DMS153 (cell line): Measurements from ENCODE around the gene GOLGA6A.
"Not testable (repeated sequence)": the region's sequence is repeated elsewhere in the genome, so short reads cannot be mapped to it uniquely, and the experiment has no call there.

Experiments
- DNase-seq: peaks from one replicate; lab custom pipeline; 2025; lab: John Stamatoyannopoulos, UW

GOLGA6A gene

GRCh38 chr15:74052271-74053260 lies 29.8 kb downstream of the GOLGA6A start:
- DNase-seq: not testable (repeated sequence)

GRCh38 chr15:74050556-74051234 lies 31.7 kb downstream of the GOLGA6A start:
- DNase-seq: no peak

GRCh38 chr15:74050127-74050526 lies 32.2 kb downstream of the GOLGA6A start:
- DNase-seq: no peak

GRCh38 chr15:74046275-74046674 lies 36.1 kb downstream of the GOLGA6A start:
- no peak for DNase-seq

- no peak for DNase-seq
Measured at GRCh38 chr15:74045636-74046274, 36.6 kb downstream of the GOLGA6A start.

GRCh38 chr15:74045184-74045583 lies 37.2 kb downstream of the GOLGA6A start:
- no peak for DNase-seq

- no peak for DNase-seq
Measured at GRCh38 chr15:74044267-74045110, 37.9 kb downstream of the GOLGA6A start.

GRCh38 chr15:74043425-74044266 lies 38.7 kb downstream of the GOLGA6A start:
- no peak for DNase-seq

GRCh38 chr15:74042603-74043424 lies 39.5 kb downstream of the GOLGA6A start:
- no peak for DNase-seq

- no peak for DNase-seq
Measured at GRCh38 chr15:74041777-74042435, 40.4 kb downstream of the GOLGA6A start.

GRCh38 chr15:74041311-74041756 lies 41.0 kb downstream of the GOLGA6A start:
- DNase-seq: no peak

GRCh38 chr15:74040109-74040850 lies 42.1 kb downstream of the GOLGA6A start:
- no peak for DNase-seq

- DNase-seq: no peak
Measured at GRCh38 chr15:74039656-74040010, 42.7 kb downstream of the GOLGA6A start.

- no peak for DNase-seq
Measured at GRCh38 chr15:74038707-74039655, 43.4 kb downstream of the GOLGA6A start.

GRCh38 chr15:74037171-74038117 lies 44.9 kb downstream of the GOLGA6A start:
- no peak for DNase-seq
